HG03442 (cell line): Measurements from ENCODE around the gene GPR18.
"Not testable (repeated sequence)": the region's sequence is repeated elsewhere in the genome, so short reads cannot be mapped to it uniquely, and the experiment has no call there.

Source experiments
- ATAC-seq: cut with Tn5 transposase; IDR thresholded peaks from one replicate; pipeline ENCODE4 v1.9.1; 2021; ENCODE audit warnings: mild to moderate bottlenecking, moderate library complexity; ENCODE audit not compliant: unreplicated experiment

Gene GPR18

GRCh38 chr13:99268822-99269221, 10.6 kb upstream of the GPR18 start:
- no peak for ATAC-seq

GRCh38 chr13:99267927-99268326, 9.7 kb upstream of the GPR18 start:
- no peak for ATAC-seq

- ATAC-seq, result no peak
Measured at GRCh38 chr13:99266827-99267226, 8.6 kb upstream of the GPR18 start.

GRCh38 chr13:99265821-99266426, 7.7 kb upstream of the GPR18 start:
- no peak for ATAC-seq

GRCh38 chr13:99265162-99265800, 7.1 kb upstream of the GPR18 start:
- no peak for ATAC-seq

- no peak for ATAC-seq
Measured at GRCh38 chr13:99264051-99264450, 5.9 kb upstream of the GPR18 start.

- no peak for ATAC-seq
Measured at GRCh38 chr13:99263126-99263785, 5.1 kb upstream of the GPR18 start.

- ATAC-seq, result no peak
Measured at GRCh38 chr13:99261059-99261458, 2.9 kb upstream of the GPR18 start.

GRCh38 chr13:99260216-99260615, 2.0 kb upstream of the GPR18 start:
- no peak for ATAC-seq

GRCh38 chr13:99258946-99259345, 767 bp upstream of the GPR18 start:
- ATAC-seq, result peak; percentile 47

GRCh38 chr13:99257291-99257690, 888 bp downstream of the GPR18 start:
- ATAC-seq, result no peak

- no peak for ATAC-seq
Measured at GRCh38 chr13:99256709-99257108, 1.5 kb downstream of the GPR18 start.

- no peak for ATAC-seq
Measured at GRCh38 chr13:99256283-99256682, 1.9 kb downstream of the GPR18 start.

- no peak for ATAC-seq
Measured at GRCh38 chr13:99255271-99255670, 2.9 kb downstream of the GPR18 start.

GRCh38 chr13:99254830-99255229, 3.3 kb downstream of the GPR18 start:
- no peak for ATAC-seq

GRCh38 chr13:99251921-99252320, 6.3 kb downstream of the GPR18 start:
- ATAC-seq, result no peak

GRCh38 chr13:99250982-99251825, 7.0 kb downstream of the GPR18 start:
- no peak for ATAC-seq

GRCh38 chr13:99249606-99250005, 8.6 kb downstream of the GPR18 start:
- ATAC-seq, result not testable (repeated sequence)

- not testable (repeated sequence) for ATAC-seq
Measured at GRCh38 chr13:99249178-99249577, 9.0 kb downstream of the GPR18 start.

- ATAC-seq, result no peak
Measured at GRCh38 chr13:99246100-99246499, 12.1 kb downstream of the GPR18 start.

- peak; percentile 82 for ATAC-seq
Measured at GRCh38 chr13:99237981-99238662, 20.1 kb downstream of the GPR18 start.
